ENCODE data around the gene TSPEAR. TPM values are rescaled to one million over a fixed set of nuclear protein-coding genes. Genes with fewer than 3 reads are reported as not detected.
A peak's percentile ranks its signal among the peaks of the same experiment; 100 is the strongest.

The TSPEAR gene
- total RNA-seq, 1 experiment from 2014 or later = not detected

GRCh38 chr21:44484498-44485253, 226.7 kb downstream of the TSPEAR start:
- POLR2A ChIA-PET = interaction anchor here (0.6 kb wide), 1 partner anchor 269 kb away, joined by 3 read pairs; no protein-coding TSS in a partner anchor
- in situ Hi-C loops (cut with HindIII; ENCODE audit: low pct_unique_long_range_greater_than_20kb, low sequenced_read_pairs) = no loop called here

More at GRCh38 chr21:44484498-44485253, 226.7 kb downstream of the TSPEAR start:
- TF ChIP-seq CTCF (IDR thresholded peaks at IDR 0.05) = no peak
- no peak for TF ChIP-seq POLR2AphosphoS5 (IDR thresholded peaks at IDR 0.05; ENCODE audit: low read depth, low read length)
- no peak for TF ChIP-seq TCF7L2 (IDR thresholded peaks at IDR 0.05; ENCODE audit: low read depth, low read length)
- no peak for TF ChIP-seq REST (IDR thresholded peaks at IDR 0.05; ENCODE audit: insufficient read depth in 1 of 2, low read depth in 2 of 2, low read length in 1 of 2)
- TF ChIP-seq SIN3A (IDR thresholded peaks at IDR 0.05; ENCODE audit: borderline replicate concordance, insufficient read depth, low read depth, low read length) = no peak
- Histone ChIP-seq H3K4me1 (ENCODE audit: control insufficient read depth, insufficient read depth, low read length) (no peaks in the 10 kb centered on the region), H3K27me3 (ENCODE audit: control insufficient read depth, insufficient read depth, low read length) (no peaks in the 10 kb centered on the region), H3K36me3 (ENCODE audit: control insufficient read depth, insufficient read depth, low read length) (no peaks in the 10 kb centered on the region), H3K9me3 (ENCODE audit: control insufficient read depth, insufficient read depth, low read depth, low read length) (no peaks in the 10 kb centered on the region), H3K4me3 (ENCODE audit: low read depth in 2 of 2, low read length in 2 of 2) (peak overlapping the region; percentile 66 to 78), H3K27ac (ENCODE audit: low read length) (peak overlapping the region; percentile 83; the same call in 1 of the 2 replicates)
- no TSS peak for BruUV-seq (replicated peaks)
- intact Hi-C loops (cut with micrococcal nuclease; ENCODE audit: unreplicated experiment) = no loop called here
- CTCF ChIA-PET = interaction anchor here (0.6 kb wide), 1 partner anchor 117 kb away, joined by 4 read pairs; no protein-coding TSS in a partner anchor
- DNase-seq (ENCODE audit: low read depth, low spot score) (no peak), ATAC-seq (peak; percentile 43)
